H1 (cell line): ENCODE data around the gene IL32. TPM values are rescaled to one million over a fixed set of nuclear protein-coding genes. Genes with fewer than 3 reads are reported as not detected.

Experiments
- BACH1 ChIP-seq: IDR thresholded peaks from 2 replicates; pipeline ENCODE4 v1.6.1; 2012; ENCODE audit warnings: low read length, improper control_type of control experiment
- CHD7 ChIP-seq: fragments of 300-600 bp; sonication (generic); IDR thresholded peaks from 2 replicates; pipeline ENCODE4 v1.7.1; 2012; ENCODE audit warnings: low read length, moderate library complexity, mild to moderate bottlenecking, inconsistent platforms; ENCODE audit not compliant: insufficient replicate concordance
- EP300 ChIP-seq, 2 experiments: IDR thresholded peaks; 1 replicate in 1 of 2; 2 replicates in 1 of 2; pipeline ENCODE4 v1.6.1; 2011 to 2012; ENCODE audit warnings: low read depth in 2 of 2, low read length in 2 of 2, mild to moderate bottlenecking in 2 of 2, borderline replicate concordance in 1 of 2, inconsistent platforms in 1 of 2, moderate library complexity in 1 of 2
- GABPA ChIP-seq: IDR thresholded peaks from 2 replicates; pipeline ENCODE4 v1.6.1; 2011; ENCODE audit warnings: mild to moderate bottlenecking, low read length, moderate library complexity, borderline replicate concordance; ENCODE audit not compliant: insufficient read depth
- JUN ChIP-seq: IDR thresholded peaks from 2 replicates; pipeline ENCODE4 v1.6.1; 2011; ENCODE audit warnings: low read depth, mild to moderate bottlenecking, improper control_type of control experiment, low read length
- NRF1 ChIP-seq: IDR thresholded peaks from 2 replicates; pipeline ENCODE4 v1.6.1; 2011; ENCODE audit warnings: mild to moderate bottlenecking, low read depth, low read length, improper control_type of control experiment
- RNF2 ChIP-seq: fragments of 200-900, 300-1000 bp; sonication (generic); IDR thresholded peaks from 2 replicates; pipeline ENCODE4 v1.7.1; 2016; ENCODE audit warnings: borderline replicate concordance, low read depth, mild to moderate bottlenecking, antibody characterized with exemption, low read length; ENCODE audit not compliant: poor library complexity, severe bottlenecking; ENCODE audit errors: missing control alignments
- SP4 ChIP-seq: IDR thresholded peaks from 2 replicates; pipeline ENCODE4 v1.6.1; 2012; ENCODE audit warnings: low read length, inconsistent platforms
- ZNF274 ChIP-seq: IDR thresholded peaks from 2 replicates; pipeline ENCODE4 v1.7.0; 2012; ENCODE audit warnings: low read length, borderline replicate concordance; ENCODE audit errors: extremely low read depth
- polyA plus RNA-seq, 7 experiments: library from polyadenylated mRNA; depleted of rRNA in 3 of 7; stranded (reverse) in 5 of 7; unstranded in 2 of 7; fragments of >200 nt in 5 of 7; fragments of 200-250 nt in 2 of 7; gene quantifications; 1 replicate in 5 of 7; 2 replicates in 1 of 7; 4 replicates in 1 of 7; pipeline versions ENCODE4 v1.2.1 to v1.2.3, GENCODE V29; 2011 to 2013; ENCODE audit warnings: missing spikeins in 2 of 7, mixed read lengths in 2 of 7
- total RNA-seq: library from RNA; stranded (reverse); fragmentation: NEBNext Ultra II Directional; extraction: Animal tissue kit (Norgen Biotek cat#: 25700); gene quantifications from 2 replicates; pipeline ENCODE4 v1.2.1, GENCODE V29; 2021

The IL32 gene
- total and polyA plus RNA-seq, 2 of the 8 experiments (the other 6 are each of a cell fraction or from before 2014, with no cell fraction given), result 2.7 to 5.0 TPM

GRCh38 chr16:3098459-3099394 lies 33.3 kb downstream of the IL32 start, which contains the start of gene ZSCAN10 (continued):
- TF ChIP-seq CHD7 (no peak), JUN (no peak), RNF2 (no peak), GABPA (no peak), BACH1 (no peak), EP300 (IDR thresholded peaks at IDR 0.05; ENCODE audit: borderline replicate concordance in 1 of 2, low read depth in 2 of 2, low read length in 2 of 2) (peak in 1 of 2 experiments; percentile 32; a peak in 1 of 3 replicates), NRF1 (no peak), SP4 (0 out of 2 replicates have a peak, but pooled peaks have one; percentile 18), ZNF274 (no peak)
